Esophagus muscularis mucosa (tissue), 4 donors: Measurements from ENCODE around the gene RAB40C. TPM values are rescaled to one million over a fixed set of nuclear protein-coding genes. Genes with fewer than 3 reads are reported as not detected.

Experiments used
- DNase-seq: peaks from one replicate; pipeline ENCODE4 v3.0.0-alpha.2; 2017; ENCODE audit errors: extremely low spot score
- H3K27ac ChIP-seq, 4 donors: fragments of 200-600 bp; sonication (generic); replicated peaks in 1 of 4; 1 replicate in 3 of 4; 2 replicates in 1 of 4; pipeline ENCODE4 v1.5.1; 2016 to 2019; ENCODE audit warnings: mild to moderate bottlenecking in 1 of 4
- H3K27me3 ChIP-seq, 4 donors: fragments of 200-600 bp; sonication (generic); one replicate each; pipeline versions ENCODE4 v1.5.1 to v1.6.0; 2016 to 2019
- H3K36me3 ChIP-seq, 4 donors: fragments of 200-600 bp; sonication (generic); one replicate each; pipeline ENCODE4 v1.5.1; 2016 to 2019
- H3K4me1 ChIP-seq, 4 donors: fragments of 200-600 bp; sonication (generic); one replicate each; pipeline ENCODE4 v1.5.1; 2016 to 2019
- H3K4me3 ChIP-seq, 4 donors: fragments of 200-600 bp; sonication (generic); 1 replicate in 2 of 4; 2 replicates in 2 of 4; pipeline ENCODE4 v1.5.1; 2016 to 2019; ENCODE audit warnings: mild to moderate bottlenecking in 4 of 4, moderate library complexity in 1 of 4
- H3K9me3 ChIP-seq, 4 donors: fragments of 200-600 bp; sonication (generic); 1 replicate in 3 of 4; 2 replicates in 1 of 4; pipeline ENCODE4 v1.5.1; 2016 to 2019
- EP300 ChIP-seq: sonication (generic); formaldehyde crosslinking; IDR thresholded peaks from one replicate; pipeline ENCODE4 v1.6.1; 2017; ENCODE audit warnings: antibody characterized with exemption
- POLR2A ChIP-seq: fragments of 450-650 bp; IDR thresholded peaks from one replicate; pipeline ENCODE4 v1.6.1; 2017; ENCODE audit warnings: antibody characterized with exemption, moderate library complexity, mild to moderate bottlenecking, low read depth
- POLR2AphosphoS5 ChIP-seq, 2 donors: sonication (generic); formaldehyde crosslinking; IDR thresholded peaks; one replicate each; pipeline ENCODE4 v1.6.1; 2017; ENCODE audit warnings: antibody characterized with exemption in 2 of 2
- WGBS: methylation state at CpG from one replicate; pipeline ENCODE4 v1.1.5; 2018; 5-methylcytosine and 5-hydroxymethylcytosine counted together
- intact Hi-C: fragments of 100-400 bp; cut with DNase I; formaldehyde crosslinking; loops from one replicate; pipeline ENCODE4 v1.15.1; 2023
- total RNA-seq, 4 donors: library from RNA; depleted of rRNA; stranded (reverse); fragments of >200 nt; gene quantifications; one replicate each; pipeline versions ENCODE4 v1.1.0 to v1.2.1, GENCODE V29; 2016
- TF ChIP-seq, protein P1 (sequence below), 3 experiments: fragments of 200-600 bp in 2 of 3; fragments of 450-650 bp in 1 of 3; sonication (generic) in 2 of 3; IDR thresholded peaks; one replicate each; pipeline ENCODE4 v1.5.1; 2017 to 2019; ENCODE audit warnings: antibody characterized with exemption in 3 of 3, mild to moderate bottlenecking in 2 of 3, moderate library complexity in 1 of 3

RAB40C gene
- total RNA-seq, 4 donors from 2014 or later, result 20.8 to 25.3 (median 23.0) TPM

GRCh38 chr16:657487-657886 is 67.6 kb downstream of the RAB40C start:
- DNase-seq, result no peak
- H3K4me1 ChIP-seq, result peaks cover 10 to 25% (median 20%) of the 10 kb centered on the region in 4 donors
- H3K27me3 ChIP-seq, result no peaks in the 10 kb centered on the region
- 100% methylated on average over 3 of the region's 22 CpGs for WGBS
- TF ChIP-seq EP300 (no peak), POLR2A (no peak), POLR2AphosphoS5 (IDR thresholded peaks at IDR 0.05) (no peak)
- TF ChIP-seq, protein P1, sequence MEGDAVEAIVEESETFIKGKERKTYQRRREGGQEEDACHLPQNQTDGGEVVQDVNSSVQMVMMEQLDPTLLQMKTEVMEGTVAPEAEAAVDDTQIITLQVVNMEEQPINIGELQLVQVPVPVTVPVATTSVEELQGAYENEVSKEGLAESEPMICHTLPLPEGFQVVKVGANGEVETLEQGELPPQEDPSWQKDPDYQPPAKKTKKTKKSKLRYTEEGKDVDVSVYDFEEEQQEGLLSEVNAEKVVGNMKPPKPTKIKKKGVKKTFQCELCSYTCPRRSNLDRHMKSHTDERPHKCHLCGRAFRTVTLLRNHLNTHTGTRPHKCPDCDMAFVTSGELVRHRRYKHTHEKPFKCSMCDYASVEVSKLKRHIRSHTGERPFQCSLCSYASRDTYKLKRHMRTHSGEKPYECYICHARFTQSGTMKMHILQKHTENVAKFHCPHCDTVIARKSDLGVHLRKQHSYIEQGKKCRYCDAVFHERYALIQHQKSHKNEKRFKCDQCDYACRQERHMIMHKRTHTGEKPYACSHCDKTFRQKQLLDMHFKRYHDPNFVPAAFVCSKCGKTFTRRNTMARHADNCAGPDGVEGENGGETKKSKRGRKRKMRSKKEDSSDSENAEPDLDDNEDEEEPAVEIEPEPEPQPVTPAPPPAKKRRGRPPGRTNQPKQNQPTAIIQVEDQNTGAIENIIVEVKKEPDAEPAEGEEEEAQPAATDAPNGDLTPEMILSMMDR (IDR thresholded peaks at IDR 0.05), result no peak
- intact Hi-C loops, result no loop called here
- no peaks in the 10 kb centered on the region for H3K9me3 ChIP-seq
- H3K4me3 ChIP-seq, result no peak overlapping the region
- peaks cover 0 to 62% (median 37%) of the 10 kb centered on the region in 4 donors for H3K36me3 ChIP-seq
- no peak overlapping the region for H3K27ac ChIP-seq

- peaks cover 10 to 25% (median 20%) of the 10 kb centered on the region in 4 donors for H3K4me1 ChIP-seq
- intact Hi-C loops, result no loop called here
- 84% methylated on average over 32 of the region's 35 CpGs for whole genome bisulfite sequencing
- DNase-seq, result no peak
- H3K4me3 ChIP-seq, result no peak overlapping the region
- H3K36me3 ChIP-seq, result peaks cover 0 to 47% (median 30%) of the 10 kb centered on the region in 4 donors
- H3K27ac ChIP-seq, result no peak overlapping the region
- H3K9me3 ChIP-seq, result no peaks in the 10 kb centered on the region
- TF ChIP-seq POLR2AphosphoS5 (IDR thresholded peaks at IDR 0.05) (no peak), POLR2A (no peak), EP300 (no peak)
- TF ChIP-seq, protein P1 (IDR thresholded peaks at IDR 0.05), result no peak
- no peaks in the 10 kb centered on the region for H3K27me3 ChIP-seq
Observed at GRCh38 chr16:658679-659571, 69.1 kb downstream of the RAB40C start.

DNA sequence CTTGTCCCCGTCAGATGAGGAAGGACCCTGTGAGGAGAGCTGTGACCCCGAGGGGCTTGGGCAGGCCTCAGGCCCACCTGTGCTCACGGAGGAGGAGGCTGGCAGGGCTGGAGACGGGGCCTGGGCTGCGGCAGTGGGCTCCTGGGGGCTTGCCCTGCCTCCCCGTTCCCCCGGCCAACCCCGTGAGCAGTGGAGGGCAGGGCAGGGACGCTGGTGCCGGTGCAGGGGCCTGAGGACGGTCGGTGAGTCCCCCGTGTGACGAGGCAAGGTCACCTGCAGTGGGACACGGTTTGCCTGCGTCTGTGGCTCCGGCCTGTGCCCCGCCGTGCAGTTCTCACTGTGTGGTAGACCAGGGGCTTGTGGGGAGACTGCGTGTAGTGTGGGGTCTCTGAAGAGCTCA is 69.8 kb downstream of the RAB40C start:
- no peak for TF ChIP-seq EP300
- TF ChIP-seq POLR2A, result no peak
- TF ChIP-seq, protein P1 (IDR thresholded peaks at IDR 0.05), result no peak
- no peak for TF ChIP-seq POLR2AphosphoS5 (IDR thresholded peaks at IDR 0.05)
- Histone ChIP-seq H3K4me3 (no peak overlapping the region), H3K9me3 (no peaks in the 10 kb centered on the region), H3K27ac (peak overlapping the region in 3 of 4 donors; percentile 81 to 85 (median 81)), H3K36me3 (peaks cover 0 to 45% (median 29%) of the 10 kb centered on the region in 4 donors), H3K4me1 (peaks cover 10 to 25% (median 20%) of the 10 kb centered on the region in 4 donors), H3K27me3 (no peaks in the 10 kb centered on the region)
- no peak for DNase-seq
- intact Hi-C loops, result loop anchor here (5.0 kb wide), 1 partner anchor 82 kb away; no protein-coding TSS in a partner anchor
- 80% methylated on average over 18 of the region's 20 CpGs for WGBS

GRCh38 chr16:660132-660458 is 70.2 kb downstream of the RAB40C start:
- Histone ChIP-seq H3K4me1 (peaks cover 10 to 25% (median 20%) of the 10 kb centered on the region in 4 donors), H3K36me3 (peaks cover 0 to 40% (median 27%) of the 10 kb centered on the region in 4 donors), H3K27me3 (no peaks in the 10 kb centered on the region), H3K4me3 (peak overlapping the region; percentile 40 to 50 (median 48)), H3K27ac (peak overlapping the region; percentile 81 to 85 (median 82)), H3K9me3 (no peaks in the 10 kb centered on the region)
- TF ChIP-seq EP300, result no peak
- no peak for TF ChIP-seq POLR2AphosphoS5 (IDR thresholded peaks at IDR 0.05)
- TF ChIP-seq, protein P1 (IDR thresholded peaks at IDR 0.05), result no peak
- no peak for TF ChIP-seq POLR2A
- no peak for DNase-seq
- intact Hi-C loops, result loop anchor here (5.0 kb wide), 1 partner anchor 83 kb away; no protein-coding TSS in a partner anchor
- WGBS, result 65% methylated on average over 6 of the region's 6 CpGs
